ENCODE data around the gene DNAJB7.

Gene DNAJB7

GRCh38 chr22:40819599-40820140, 42.2 kb downstream of the DNAJB7 start:
- DNase-seq (ENCODE audit: insufficient read length, low spot score) (no peak), FAIRE-seq (no peak)
- TF ChIP-seq POLR2A (IDR thresholded peaks at IDR 0.05; ENCODE audit: low read depth, low read length), result no peak

DNA sequence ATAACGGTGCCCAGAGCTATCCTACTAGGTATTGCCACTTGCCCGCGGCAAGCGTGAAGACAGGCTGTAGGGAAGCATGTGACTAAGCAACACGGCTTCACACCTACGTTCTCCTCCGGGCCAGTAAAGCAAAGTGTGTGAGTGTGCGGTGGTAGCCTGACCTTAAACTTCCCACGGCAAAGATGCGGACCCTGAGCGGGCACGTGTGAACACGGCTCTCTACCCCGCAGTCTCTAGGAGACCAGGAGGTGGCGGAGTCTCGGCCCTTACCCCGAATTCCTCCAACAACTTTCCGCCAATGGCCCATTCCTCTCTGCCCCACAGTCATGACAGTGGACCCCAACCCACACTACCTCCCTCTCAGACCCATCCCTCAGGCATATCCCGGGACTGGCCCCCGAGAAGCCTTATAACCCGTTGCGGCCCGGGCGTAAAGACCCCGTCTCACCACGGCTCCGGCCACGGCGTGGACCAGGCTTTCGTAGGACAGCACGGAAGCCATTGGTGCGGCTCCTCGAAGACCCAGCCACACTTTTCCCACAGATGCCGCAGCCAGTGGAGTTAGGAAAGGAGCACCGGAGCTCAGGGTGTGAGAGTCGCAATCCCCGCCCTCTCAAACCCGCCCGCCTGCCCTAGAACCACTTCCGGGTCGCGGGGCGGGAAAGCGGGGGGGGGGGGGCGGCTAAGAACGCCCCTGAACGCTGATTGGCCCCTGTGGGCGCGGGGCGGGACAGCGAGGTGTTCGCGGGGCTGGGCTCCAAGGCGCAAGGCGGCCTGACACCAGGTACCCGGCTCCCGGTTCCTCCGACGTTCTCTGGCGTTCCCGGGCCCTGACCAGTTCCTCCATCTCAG, 42.9 kb downstream of the DNAJB7 start, which contains the start of gene SLC25A17:
SLC25A17 (minus strand) TSS at position 600 of the 852 bp plus-strand sequence; CDS start at position 502, 98 bp downstream.
- FAIRE-seq, result no peak
- peak; percentile 57 for DNase-seq (ENCODE audit: insufficient read length, low spot score)
- 0 out of 2 replicates have a peak, but pooled peaks have one; percentile 26 for TF ChIP-seq POLR2A (IDR thresholded peaks at IDR 0.05; ENCODE audit: low read depth, low read length)

DNA sequence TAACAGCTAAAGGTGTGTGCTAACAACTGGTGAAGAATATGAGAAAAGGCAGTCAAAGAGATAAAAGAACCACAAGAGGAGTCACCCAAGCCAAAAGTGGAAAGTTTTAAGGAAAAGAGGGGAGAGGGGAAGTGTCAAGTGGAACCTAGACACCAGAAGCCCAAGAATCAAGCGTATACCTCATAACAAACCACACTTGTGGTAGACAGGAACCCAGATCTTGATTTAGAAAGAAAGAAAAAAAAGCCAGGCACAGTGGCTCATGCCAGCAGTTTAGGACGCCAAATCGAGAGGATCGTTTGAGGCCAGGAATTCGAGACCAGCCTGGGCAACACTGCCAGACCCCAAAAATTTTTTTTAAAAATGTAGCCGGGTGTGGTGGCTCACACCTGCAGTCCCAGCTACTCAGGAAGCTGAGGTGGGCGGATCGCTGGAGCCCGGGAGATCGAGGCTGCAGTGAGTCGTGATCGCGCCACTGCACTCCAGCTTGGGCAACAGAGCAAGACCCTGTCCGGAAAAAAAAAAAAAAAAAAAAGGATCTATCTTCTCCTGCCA, 43.6 kb downstream of the DNAJB7 start:
- FAIRE-seq, result no peak

GRCh38 chr22:40817737-40818136, 44.2 kb downstream of the DNAJB7 start:
- DNase-seq (ENCODE audit: insufficient read length, low spot score), result no peak
- FAIRE-seq, result no peak
- TF ChIP-seq POLR2A (IDR thresholded peaks at IDR 0.05; ENCODE audit: low read depth, low read length), result no peak

More for the DNA sequence above, 43.6 kb downstream of the DNAJB7 start:
- no peak for TF ChIP-seq POLR2A (IDR thresholded peaks at IDR 0.05; ENCODE audit: low read depth, low read length)
- DNase-seq (ENCODE audit: insufficient read length, low spot score), result no peak

- no peak for TF ChIP-seq POLR2A (IDR thresholded peaks at IDR 0.05; ENCODE audit: low read depth, low read length)
Observed at GRCh38 chr22:40813912-40814315, 48.0 kb downstream of the DNAJB7 start.

More at GRCh38 chr22:40813912-40814315, 48.0 kb downstream of the DNAJB7 start:
- DNase-seq (ENCODE audit: insufficient read length, low spot score), result no peak
- no peak for FAIRE-seq
